NCI-H524 (cell line): ENCODE results near the gene CMTM3.
"Not testable (repeated sequence)": the region's sequence is repeated elsewhere in the genome, so short reads cannot be mapped to it uniquely, and the experiment has no call there.

Source experiments
- DNase-seq, 2 experiments: peaks; one replicate each; lab custom pipeline; 2025; lab: John Stamatoyannopoulos, UW

Gene CMTM3

GRCh38 chr16:66585481-66586239 lies 18.8 kb upstream of the CMTM3 start:
- DNase-seq: no peak

GRCh38 chr16:66587881-66588600 lies 16.5 kb upstream of the CMTM3 start:
- DNase-seq: no peak

GRCh38 chr16:66588981-66589713 lies 15.4 kb upstream of the CMTM3 start:
- DNase-seq: no peak

- DNase-seq: no peak
Measured at GRCh38 chr16:66590322-66590721, 14.2 kb upstream of the CMTM3 start.

- no peak for DNase-seq
Measured at GRCh38 chr16:66591018-66591417, 13.5 kb upstream of the CMTM3 start.

- DNase-seq: no peak
Measured at GRCh38 chr16:66592241-66592640, 12.3 kb upstream of the CMTM3 start.

GRCh38 chr16:66592814-66593213 lies 11.7 kb upstream of the CMTM3 start:
- no peak for DNase-seq

- DNase-seq: no peak
Measured at GRCh38 chr16:66594739-66595138, 9.8 kb upstream of the CMTM3 start.

GRCh38 chr16:66596559-66596958 lies 7.9 kb upstream of the CMTM3 start:
- DNase-seq: not testable (repeated sequence)

GRCh38 chr16:66596986-66597848 lies 7.3 kb upstream of the CMTM3 start:
- DNase-seq: no peak

- DNase-seq: no peak
Measured at GRCh38 chr16:66598111-66598510, 6.4 kb upstream of the CMTM3 start.

GRCh38 chr16:66599726-66600125 lies 4.8 kb upstream of the CMTM3 start:
- no peak for DNase-seq

- DNase-seq: no peak
Measured at GRCh38 chr16:66600477-66600876, 4.0 kb upstream of the CMTM3 start.

- DNase-seq: no peak
Measured at GRCh38 chr16:66601471-66601870, 3.0 kb upstream of the CMTM3 start.

- DNase-seq: peak in 1 of 2 experiments; percentile 28
Measured at GRCh38 chr16:66603537-66604375, 748 bp upstream of the CMTM3 start.

- DNase-seq: peak in 1 of 2 experiments; percentile 25
Measured at GRCh38 chr16:66605177-66605978, 874 bp downstream of the CMTM3 start.

- DNase-seq: peak; percentile 27 to 66
Measured at GRCh38 chr16:66605979-66606751, 1.7 kb downstream of the CMTM3 start.

GRCh38 chr16:66608241-66609138 lies 4.0 kb downstream of the CMTM3 start:
- peak; percentile 69 to 81 for DNase-seq
